Astrocyte (in vitro differentiated cells and primary cell): ENCODE results near the gene DLK1. TPM values are rescaled to one million over a fixed set of nuclear protein-coding genes. Genes with fewer than 3 reads are reported as not detected.

Source experiments
- DNase-seq: peaks from one replicate; pipeline ENCODE4 v3.0.0-alpha.2; 2010; ENCODE audit warnings: low read depth
- FAIRE-seq: peaks from 2 replicates; lab custom pipeline; 2011; peaks lifted over from hg19 to GRCh38; lab: Jason Lieb, UNC
- H2AFZ ChIP-seq: 2 replicates; pipeline ENCODE4 v1.6.0; 2012; ENCODE audit warnings: low read depth, low read length, inconsistent platforms
- H3K27ac ChIP-seq: 2 replicates; pipeline ENCODE4 v1.5.1; 2011; ENCODE audit warnings: low read depth, low read length, inconsistent platforms
- H3K27me3 ChIP-seq: 2 replicates; pipeline ENCODE4 v1.6.0; 2011; ENCODE audit warnings: low read length, inconsistent platforms; ENCODE audit not compliant: insufficient read depth
- H3K36me3 ChIP-seq: 2 replicates; pipeline ENCODE4 v1.5.1; 2011; ENCODE audit warnings: low read length, inconsistent platforms; ENCODE audit not compliant: insufficient read depth
- H3K4me1 ChIP-seq: 2 replicates; pipeline ENCODE4 v1.5.1; 2011; ENCODE audit warnings: low read length, inconsistent platforms; ENCODE audit not compliant: insufficient read depth
- H3K4me2 ChIP-seq: 2 replicates; pipeline ENCODE4 v1.6.0; 2012; ENCODE audit warnings: low read length, inconsistent platforms
- H3K4me3 ChIP-seq: 2 replicates; pipeline ENCODE4 v1.5.1; 2011; ENCODE audit warnings: low read depth, mild to moderate bottlenecking, low read length, inconsistent platforms; ENCODE audit not compliant: insufficient read depth
- H3K79me2 ChIP-seq: 2 replicates; pipeline ENCODE4 v1.6.0; 2012; ENCODE audit warnings: mild to moderate bottlenecking, low read length, inconsistent platforms; ENCODE audit not compliant: insufficient read depth
- H3K9ac ChIP-seq: 2 replicates; pipeline ENCODE4 v1.6.0; 2012; ENCODE audit warnings: mild to moderate bottlenecking, low read length, inconsistent platforms
- H3K9me3 ChIP-seq: 2 replicates; pipeline ENCODE4 v1.5.1; 2012; ENCODE audit warnings: low read depth, mild to moderate bottlenecking, low read length, inconsistent platforms; ENCODE audit not compliant: insufficient read depth
- H4K20me1 ChIP-seq: 2 replicates; pipeline ENCODE4 v1.6.0; 2012; ENCODE audit warnings: low read length, inconsistent platforms; ENCODE audit not compliant: insufficient read depth
- H3K27ac Mint-ChIP-seq: one replicate; pipeline ENCODE4 v1.8.0; 2021; ENCODE audit warnings: mild to moderate bottlenecking, mixed read lengths; ENCODE audit not compliant: unreplicated experiment
- H3K27me3 Mint-ChIP-seq: one replicate; pipeline ENCODE4 v1.8.0; 2021; ENCODE audit warnings: low read depth, mixed read lengths; ENCODE audit not compliant: unreplicated experiment
- H3K36me3 Mint-ChIP-seq: one replicate; pipeline ENCODE4 v1.8.0; 2021; ENCODE audit warnings: low read depth, mixed read lengths; ENCODE audit not compliant: unreplicated experiment
- H3K4me1 Mint-ChIP-seq: one replicate; pipeline ENCODE4 v1.8.0; 2021; ENCODE audit warnings: low read depth, mixed read lengths; ENCODE audit not compliant: unreplicated experiment
- H3K4me3 Mint-ChIP-seq: one replicate; pipeline ENCODE4 v1.8.0; 2021; ENCODE audit warnings: mild to moderate bottlenecking, moderate library complexity, mixed read lengths; ENCODE audit not compliant: unreplicated experiment
- H3K9me3 Mint-ChIP-seq: one replicate; pipeline ENCODE4 v1.8.0; 2021; ENCODE audit warnings: mild to moderate bottlenecking, mixed read lengths; ENCODE audit not compliant: unreplicated experiment
- CTCF ChIP-seq: IDR thresholded peaks from 2 replicates; pipeline ENCODE4 v1.5.1; 2011; ENCODE audit warnings: low read depth, mild to moderate bottlenecking, inconsistent platforms, low read length, moderate library complexity; ENCODE audit not compliant: insufficient read depth
- EZH2 ChIP-seq: IDR thresholded peaks from 2 replicates; pipeline ENCODE4 v1.6.1; 2012; ENCODE audit warnings: mild to moderate bottlenecking, low read length, inconsistent platforms; ENCODE audit not compliant: insufficient read depth
- total RNA-seq: library from RNA; stranded (reverse); gene quantifications from 2 replicates; pipeline ENCODE4 v1.2.1, GENCODE V29; 2021

Gene DLK1
- total RNA-seq, 1 donor from 2014 or later, result 2.7 TPM

DNA sequence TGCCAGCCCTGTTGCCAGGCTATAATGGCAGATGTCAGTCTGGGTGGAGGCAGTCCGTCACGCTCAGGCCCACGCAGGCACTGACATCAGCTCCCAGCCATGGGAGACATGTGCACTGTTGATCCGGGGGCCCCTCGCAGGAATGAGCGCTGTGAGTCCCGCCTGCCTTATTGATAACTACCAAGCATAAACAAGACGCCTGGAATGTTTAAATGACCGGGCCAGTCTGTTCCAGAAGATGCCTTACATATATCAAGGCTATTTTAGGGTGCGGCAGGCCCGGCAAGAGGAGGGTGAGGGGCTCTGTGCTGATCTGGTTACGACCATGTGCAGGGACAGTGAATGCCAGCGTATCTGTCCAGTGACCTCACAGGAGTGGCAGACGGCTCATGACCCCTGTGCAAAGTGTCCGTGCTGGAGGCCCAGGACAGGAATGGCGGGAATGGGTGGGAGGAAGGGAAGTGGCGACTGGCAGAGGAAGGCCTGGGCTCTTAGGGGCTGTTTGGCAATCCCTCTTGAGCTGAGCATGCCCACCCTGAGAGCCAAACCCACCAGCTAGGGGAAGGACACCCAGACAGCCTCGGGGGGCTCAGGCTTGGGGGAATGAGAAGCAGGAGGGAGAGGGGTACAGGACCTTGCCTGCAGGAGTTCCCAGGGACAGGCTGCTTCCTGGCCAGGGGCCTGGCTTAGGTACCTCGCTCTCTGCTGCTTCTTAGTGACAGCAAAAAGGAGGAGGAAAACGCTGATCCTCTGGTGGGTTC, 49.3 kb downstream of the DLK1 start:
- TF ChIP-seq EZH2 (no peak), CTCF (no peak)
- Mint-ChIP-seq H3K36me3 (peaks cover 2% of the 10 kb centered on the region), H3K4me3 (no peak overlapping the region), H3K27me3 (peaks cover 58% of the 10 kb centered on the region), H3K27ac (no peak overlapping the region), H3K9me3 (peaks cover 11% of the 10 kb centered on the region), H3K4me1 (no peaks in the 10 kb centered on the region)
- Histone ChIP-seq H3K36me3 (no peaks in the 10 kb centered on the region), H3K9ac (no peak overlapping the region), H2AFZ (no peak overlapping the region), H3K4me1 (no peaks in the 10 kb centered on the region), H3K4me2 (no peak overlapping the region), H3K9me3 (no peaks in the 10 kb centered on the region), H3K79me2 (no peaks in the 10 kb centered on the region), H3K27me3 (peaks cover 2% of the 10 kb centered on the region), H4K20me1 (no peaks in the 10 kb centered on the region), H3K4me3 (no peak overlapping the region), H3K27ac (no peak overlapping the region)
- FAIRE-seq (no peak), DNase-seq (no peak)

GRCh38 chr14:100776681-100777365, 50.1 kb downstream of the DLK1 start:
- no peaks in the 10 kb centered on the region for H3K4me1 ChIP-seq
- no peak overlapping the region for H3K4me3 ChIP-seq
- no peak overlapping the region for H3K27ac ChIP-seq
- no peak overlapping the region for H3K9ac ChIP-seq
- Mint-ChIP-seq H3K9me3 (peaks cover 3% of the 10 kb centered on the region), H3K4me3 (no peak overlapping the region), H3K4me1 (no peaks in the 10 kb centered on the region), H3K36me3 (no peaks in the 10 kb centered on the region), H3K27ac (no peak overlapping the region), H3K27me3 (peaks cover 53% of the 10 kb centered on the region)
- DNase-seq (no peak), FAIRE-seq (no peak)
- TF ChIP-seq EZH2, result no peak
- TF ChIP-seq CTCF, result no peak
- H3K36me3 ChIP-seq, result no peaks in the 10 kb centered on the region
- H3K4me2 ChIP-seq, result no peak overlapping the region
- H4K20me1 ChIP-seq, result no peaks in the 10 kb centered on the region
- no peaks in the 10 kb centered on the region for H3K9me3 ChIP-seq
- no peak overlapping the region for H2AFZ ChIP-seq
- no peaks in the 10 kb centered on the region for H3K79me2 ChIP-seq
- peaks cover 2% of the 10 kb centered on the region for H3K27me3 ChIP-seq

DNA sequence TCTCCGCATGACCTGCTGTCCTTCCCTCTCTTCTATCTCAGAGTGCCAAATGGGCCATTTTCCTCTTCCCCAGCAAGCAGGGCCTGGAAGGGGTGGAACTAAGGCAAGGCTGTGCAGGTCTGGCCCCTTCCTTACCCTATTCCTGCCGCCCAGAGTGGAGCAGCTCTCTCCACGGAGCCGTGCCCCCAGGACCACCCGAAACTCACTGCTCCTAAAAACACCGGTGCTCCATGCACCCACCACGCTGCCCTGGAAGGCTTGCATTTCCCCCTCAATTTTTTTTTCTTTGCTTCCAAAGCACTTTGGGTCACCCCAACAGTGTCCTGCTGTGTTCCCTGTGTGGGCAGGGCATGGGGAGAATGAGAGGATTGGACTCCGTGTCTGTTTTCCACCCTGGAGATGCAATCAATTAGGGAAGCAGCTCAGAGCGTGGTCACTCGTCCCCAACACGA, 50.7 kb downstream of the DLK1 start:
- no peak overlapping the region for H3K9ac ChIP-seq
- H3K4me3 ChIP-seq, result no peak overlapping the region
- H3K4me1 ChIP-seq, result no peaks in the 10 kb centered on the region
- no peaks in the 10 kb centered on the region for H3K4me1 Mint-ChIP-seq
- FAIRE-seq, result no peak
- H3K36me3 Mint-ChIP-seq, result peaks cover 3% of the 10 kb centered on the region
- DNase-seq, result no peak
- peaks cover 2% of the 10 kb centered on the region for H3K27me3 ChIP-seq
- no peak for TF ChIP-seq EZH2
- TF ChIP-seq CTCF, result no peak
- H3K36me3 ChIP-seq, result no peaks in the 10 kb centered on the region
- no peak overlapping the region for H3K4me3 Mint-ChIP-seq
- no peak overlapping the region for H2AFZ ChIP-seq
- peaks cover 56% of the 10 kb centered on the region for H3K27me3 Mint-ChIP-seq
- H3K9me3 Mint-ChIP-seq, result peaks cover 2% of the 10 kb centered on the region
- no peaks in the 10 kb centered on the region for H4K20me1 ChIP-seq
- no peak overlapping the region for H3K4me2 ChIP-seq
- H3K79me2 ChIP-seq, result no peaks in the 10 kb centered on the region
- no peak overlapping the region for H3K27ac Mint-ChIP-seq
- H3K27ac ChIP-seq, result no peak overlapping the region
- H3K9me3 ChIP-seq, result no peaks in the 10 kb centered on the region
